ENCODE measurements around the gene NSD1. TPM values are rescaled to one million over a fixed set of nuclear protein-coding genes. Genes with fewer than 3 reads are reported as not detected.
A peak's percentile ranks its signal among the peaks of the same experiment; 100 is the strongest.

Gene NSD1
- total RNA-seq, 4 donors from 2014 or later, result 61.9 to 114 (median 73.9) TPM

- H3K9me3 ChIP-seq, result no peaks in the 10 kb centered on the region
- no peak within 1 kb of the TSS for H3K27ac ChIP-seq
- no peaks in the 10 kb centered on the region for H3K36me3 ChIP-seq
- H3K4me1 ChIP-seq, result peaks cover 8 to 9% of the 10 kb centered on the region in 2 donors
- peak within 1 kb of the TSS in 2 of 3 donors; percentile 17 to 25 for H3K4me3 ChIP-seq (replicated peaks in 1 of 3)
- TF ChIP-seq POLR2A (IDR thresholded peaks at IDR 0.05) (no peak), CTCF (IDR thresholded peaks at IDR 0.05) (peak in 3 of 6 experiments; percentile 37 to 59 (median 47))
- H3K27me3 ChIP-seq, result no peaks in the 10 kb centered on the region
- 3% methylated on average over 21 of the region's 68 CpGs; no CpG with 5 or more reads in 1 of the 2 donors for WGBS, 2 donors
- DNase-seq, result peak; percentile 58 to 62
- intact Hi-C loops (cut with DNase I), result no loop called here
These were observed 46.7 kb upstream of the NSD1 start, which contains the start of gene FGFR4 for GRCh38 chr5:177086654-177087397. TSS of gene FGFR4 (plus strand) at chr5:177086915. CDS start at chr5:177089603, 2,688 bp downstream.

GRCh38 chr5:177087398-177088005, 46.1 kb upstream of the NSD1 start:
- peak overlapping the region in 1 of 3 donors; percentile 17 for H3K4me3 ChIP-seq (replicated peaks in 1 of 3)
- 29 to 76% methylated on average over 6 to 23 of the region's 23 CpGs for WGBS, 2 donors
- no peak for TF ChIP-seq POLR2A (IDR thresholded peaks at IDR 0.05)
- no peak for TF ChIP-seq CTCF (IDR thresholded peaks at IDR 0.05)
- no peaks in the 10 kb centered on the region for H3K27me3 ChIP-seq
- peaks cover 8 to 9% of the 10 kb centered on the region in 2 donors for H3K4me1 ChIP-seq
- H3K9me3 ChIP-seq, result no peaks in the 10 kb centered on the region
- H3K27ac ChIP-seq, result no peak overlapping the region
- no peaks in the 10 kb centered on the region for H3K36me3 ChIP-seq
- intact Hi-C loops (cut with DNase I), result no loop called here
- DNase-seq, result no peak

DNA sequence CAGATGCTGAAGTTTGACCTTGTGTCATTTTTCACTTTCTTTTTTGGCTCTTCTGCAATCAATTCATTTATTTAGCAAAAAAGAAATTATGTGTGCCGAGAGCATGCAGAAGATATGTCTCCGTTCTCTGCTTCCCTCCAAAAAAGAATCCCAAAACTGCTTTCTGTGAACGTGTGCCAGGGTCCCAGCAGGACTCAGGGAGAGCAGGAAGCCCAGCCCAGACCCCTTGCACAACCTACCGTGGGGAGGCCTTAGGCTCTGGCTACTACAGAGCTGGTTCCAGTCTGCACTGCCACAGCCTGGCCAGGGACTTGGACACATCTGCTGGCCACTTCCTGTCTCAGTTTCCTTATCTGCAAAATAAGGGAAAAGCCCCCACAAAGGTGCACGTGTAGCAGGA, 44.4 kb upstream of the NSD1 start:
- DNase-seq, result no peak
- Histone ChIP-seq H3K27ac (no peak overlapping the region), H3K27me3 (no peaks in the 10 kb centered on the region), H3K36me3 (no peaks in the 10 kb centered on the region), H3K9me3 (no peaks in the 10 kb centered on the region), H3K4me3 (replicated peaks in 1 of 3) (no peak overlapping the region), H3K4me1 (peaks cover 8 to 9% of the 10 kb centered on the region in 2 donors)
- intact Hi-C loops (cut with DNase I), result no loop called here
- TF ChIP-seq POLR2A (IDR thresholded peaks at IDR 0.05) (no peak), CTCF (IDR thresholded peaks at IDR 0.05) (no peak)
- 64 to 68% methylated on average over 4 to 5 of the region's 5 CpGs for WGBS, 2 donors

DNA sequence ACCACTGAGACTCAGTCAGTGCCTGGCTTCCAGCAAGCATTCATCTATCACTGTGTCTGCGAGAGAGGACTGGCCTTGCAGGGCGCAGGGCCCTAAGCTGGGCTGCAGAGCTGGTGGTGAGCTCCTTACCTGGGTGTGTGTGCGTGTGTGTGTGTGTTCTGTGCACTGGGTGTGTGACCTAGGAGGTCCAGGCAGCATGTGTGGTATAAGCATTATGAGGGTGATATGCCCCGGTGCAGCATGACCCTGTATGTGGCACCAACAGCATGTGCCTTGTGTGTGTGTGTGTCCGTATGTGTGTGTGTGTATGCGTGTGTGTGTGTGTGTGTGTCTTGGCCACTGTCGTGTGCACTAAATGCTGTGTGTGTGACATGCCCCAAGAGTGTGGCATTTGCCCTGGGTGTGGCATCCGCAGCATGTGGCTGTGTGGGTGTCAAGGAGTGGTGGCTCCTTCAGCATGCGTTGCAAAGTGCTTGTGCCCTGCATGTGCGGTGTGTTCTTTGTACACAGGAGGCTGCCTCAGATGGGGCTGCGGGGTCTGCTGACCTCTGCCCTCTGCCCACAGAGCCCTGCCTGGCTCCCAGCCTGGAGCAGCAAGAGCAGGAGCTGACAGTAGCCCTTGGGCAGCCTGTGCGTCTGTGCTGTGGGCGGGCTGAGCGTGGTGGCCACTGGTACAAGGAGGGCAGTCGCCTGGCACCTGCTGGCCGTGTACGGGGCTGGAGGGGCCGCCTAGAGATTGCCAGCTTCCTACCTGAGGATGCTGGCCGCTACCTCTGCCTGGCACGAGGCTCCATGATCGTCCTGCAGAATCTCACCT, 43.5 kb upstream of the NSD1 start:
- WGBS, 2 donors, result 84 to 91% methylated on average over 10 to 14 of the region's 21 CpGs

More for the DNA sequence above, 43.5 kb upstream of the NSD1 start:
- Histone ChIP-seq H3K27me3 (no peaks in the 10 kb centered on the region), H3K9me3 (no peaks in the 10 kb centered on the region), H3K36me3 (no peaks in the 10 kb centered on the region), H3K4me3 (replicated peaks in 1 of 3) (no peak overlapping the region), H3K27ac (no peak overlapping the region), H3K4me1 (peaks cover 8 to 9% of the 10 kb centered on the region in 2 donors)
- TF ChIP-seq CTCF (IDR thresholded peaks at IDR 0.05) (no peak), POLR2A (IDR thresholded peaks at IDR 0.05) (no peak)
- DNase-seq, result no peak
- intact Hi-C loops (cut with DNase I), result no loop called here

All from thyroid gland (tissue), 4 donors.